Measurements from ENCODE around the gene RSPH9.
A peak's percentile ranks its signal among the peaks of the same experiment; 100 is the strongest.

The RSPH9 gene

DNA sequence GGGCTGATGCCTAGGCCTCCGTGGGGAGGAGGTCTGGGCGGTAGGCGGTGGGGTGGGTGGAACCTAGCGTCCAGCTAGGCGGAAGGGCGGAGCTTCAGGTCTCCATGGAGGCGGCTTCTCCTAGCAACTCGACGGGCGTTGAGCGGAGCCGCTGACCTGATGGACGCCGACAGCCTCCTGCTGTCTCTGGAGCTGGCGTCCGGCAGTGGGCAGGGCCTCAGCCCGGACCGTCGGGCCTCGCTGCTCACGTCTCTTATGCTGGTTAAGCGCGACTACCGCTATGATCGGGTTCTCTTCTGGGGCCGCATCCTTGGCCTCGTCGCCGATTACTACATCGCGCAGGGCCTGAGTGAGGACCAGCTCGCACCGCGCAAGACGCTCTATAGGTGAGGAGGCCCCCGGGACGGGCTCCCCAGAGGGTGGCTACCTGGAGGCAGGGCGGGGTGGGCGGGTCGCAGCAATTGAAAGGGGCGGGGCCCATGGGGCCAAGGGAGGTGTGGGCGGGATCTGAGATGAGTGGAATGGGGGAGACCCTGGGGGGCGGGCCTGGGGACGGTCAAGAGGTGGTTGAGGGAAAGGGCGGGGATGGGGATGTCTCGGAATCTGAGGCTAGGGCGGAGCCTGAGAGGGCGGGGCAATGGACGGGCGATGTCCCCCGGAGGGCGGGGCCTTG lies at the start of gene RSPH9:
Gene RSPH9, plus strand, starts transcription at position 97 of the 673 bp plus-strand sequence. Its CDS starts 63 bp downstream, at position 160.
- peak; percentile 24 for DNase-seq (ENCODE audit: low read depth)

DNA sequence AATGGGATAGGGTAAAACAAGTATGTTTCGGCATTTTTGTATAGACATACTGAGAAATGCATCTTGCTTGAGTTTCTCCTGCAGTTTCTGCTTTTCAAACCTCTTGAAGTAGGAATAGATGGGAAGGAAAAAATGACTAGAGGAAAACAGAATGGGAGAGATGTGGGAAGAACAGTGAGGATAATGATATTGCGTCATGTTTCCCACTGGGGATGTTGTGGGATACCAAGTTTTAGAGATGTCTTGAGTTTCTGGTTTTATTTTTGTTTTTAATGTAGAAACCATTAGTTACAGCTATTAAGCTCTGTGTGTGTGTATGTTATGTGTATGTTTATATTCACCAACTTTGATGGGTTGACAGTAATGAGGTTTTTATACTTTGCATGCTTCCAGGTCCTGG lies 44.2 kb upstream of the RSPH9 start:
- DNase-seq (ENCODE audit: low read depth), result no peak

DNA sequence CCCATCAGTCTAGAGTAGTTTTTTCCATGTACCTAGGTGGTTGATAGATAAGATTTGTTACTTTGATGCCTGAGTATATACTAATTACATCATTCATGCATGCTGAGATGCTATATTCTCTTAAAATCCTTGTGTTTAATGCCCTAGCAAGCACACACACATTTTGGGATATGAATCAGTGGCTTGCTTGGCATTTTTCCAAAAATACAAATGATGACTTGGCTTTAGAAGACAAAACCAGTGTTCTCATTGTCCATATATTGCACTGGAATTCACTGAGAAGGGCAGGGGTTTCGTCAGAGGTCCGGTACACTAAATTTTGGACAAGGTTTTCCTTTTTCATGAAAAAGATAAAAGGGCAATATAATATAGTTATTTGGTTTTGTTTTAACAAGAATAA lies 40.7 kb upstream of the RSPH9 start:
- DNase-seq (ENCODE audit: low read depth), result no peak

- DNase-seq (ENCODE audit: low read depth), result no peak
Measured at GRCh38 chr6:43606019-43606418, 38.8 kb upstream of the RSPH9 start.

GRCh38 chr6:43608310-43608763 lies 36.5 kb upstream of the RSPH9 start:
- peak; percentile 47 for DNase-seq (ENCODE audit: low read depth)

DNA sequence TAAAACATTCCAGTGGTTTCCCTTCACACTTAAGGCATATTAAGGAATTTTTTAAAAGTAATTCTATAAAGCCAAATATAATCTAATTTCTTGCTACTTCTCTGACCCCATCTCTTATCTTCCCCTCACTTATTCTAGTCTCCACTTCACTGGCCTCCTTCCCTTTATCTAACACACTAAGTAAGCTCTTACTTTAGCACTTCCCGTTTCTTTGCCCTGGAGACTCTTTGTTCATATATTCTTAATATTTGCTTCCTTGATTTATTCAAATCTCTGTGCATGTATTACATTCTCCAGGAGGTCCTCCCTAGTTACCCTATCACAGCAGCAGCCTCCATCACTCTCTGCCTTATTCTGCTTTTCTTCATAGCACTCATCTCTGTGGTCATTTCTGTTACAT lies 36.0 kb upstream of the RSPH9 start:
- DNase-seq (ENCODE audit: low read depth), result no peak

DNA sequence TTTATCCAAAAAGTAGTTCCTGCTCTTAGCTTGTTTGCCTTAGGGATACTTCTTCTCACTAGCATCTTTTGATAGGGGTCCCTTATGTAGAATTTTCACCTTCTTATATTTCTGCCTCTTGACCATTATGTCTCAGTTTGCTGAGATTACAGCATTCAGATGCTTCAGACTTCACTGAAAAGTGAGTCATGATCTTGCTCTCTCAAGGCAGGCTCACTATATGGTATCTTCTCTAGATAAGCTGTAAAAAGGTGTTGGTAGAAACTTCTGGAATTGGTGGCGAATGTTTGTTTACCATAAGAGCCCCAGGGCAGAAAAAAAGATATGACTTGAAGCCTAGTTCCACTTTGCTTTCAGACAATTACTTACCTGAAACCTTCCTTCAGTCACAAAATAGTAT lies 35.4 kb upstream of the RSPH9 start:
- DNase-seq (ENCODE audit: low read depth), result no peak

DNA sequence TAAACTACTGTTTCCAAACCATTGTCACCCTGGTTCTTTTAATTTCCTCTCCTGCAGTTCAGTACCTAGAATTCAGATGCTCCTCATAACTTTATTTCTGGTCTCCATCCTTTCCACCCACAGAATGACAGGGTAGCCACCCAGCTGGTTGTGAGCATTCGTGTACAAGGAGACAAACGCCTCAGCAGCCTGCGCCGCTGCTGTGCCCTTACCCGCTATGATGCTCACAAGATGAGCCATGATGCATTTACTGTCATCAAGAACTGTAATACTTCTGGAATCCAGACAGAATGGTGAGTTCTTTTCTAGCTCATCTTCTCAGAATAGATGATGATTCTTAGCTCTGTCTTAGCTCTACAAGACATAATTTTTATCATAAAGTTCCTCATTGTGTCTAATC lies 34.4 kb upstream of the RSPH9 start:
- DNase-seq (ENCODE audit: low read depth), result no peak

GRCh38 chr6:43613721-43614395 lies 31.0 kb upstream of the RSPH9 start:
- DNase-seq (ENCODE audit: low read depth), result no peak

DNA sequence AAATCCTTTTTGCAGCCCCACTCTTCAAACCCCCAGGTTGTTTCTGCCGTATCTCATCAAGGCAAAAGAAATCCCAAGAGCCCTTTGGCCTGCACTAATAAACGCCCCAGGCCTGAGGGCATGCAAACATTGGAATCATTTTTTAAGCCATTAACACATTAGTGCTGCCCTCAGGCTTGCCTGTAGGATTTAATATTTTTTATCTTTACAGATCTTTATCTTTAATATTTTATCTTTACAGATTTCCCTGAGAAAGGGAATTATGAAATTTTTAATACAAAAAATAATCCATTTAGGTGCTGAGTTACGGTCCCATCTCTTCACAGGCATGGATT lies 30.5 kb upstream of the RSPH9 start:
- DNase-seq (ENCODE audit: low read depth), result no peak

GRCh38 chr6:43616725-43617472 lies 27.9 kb upstream of the RSPH9 start:
- no peak for DNase-seq (ENCODE audit: low read depth)

GRCh38 chr6:43621078-43621835 lies 23.6 kb upstream of the RSPH9 start:
- DNase-seq (ENCODE audit: low read depth), result no peak

DNA sequence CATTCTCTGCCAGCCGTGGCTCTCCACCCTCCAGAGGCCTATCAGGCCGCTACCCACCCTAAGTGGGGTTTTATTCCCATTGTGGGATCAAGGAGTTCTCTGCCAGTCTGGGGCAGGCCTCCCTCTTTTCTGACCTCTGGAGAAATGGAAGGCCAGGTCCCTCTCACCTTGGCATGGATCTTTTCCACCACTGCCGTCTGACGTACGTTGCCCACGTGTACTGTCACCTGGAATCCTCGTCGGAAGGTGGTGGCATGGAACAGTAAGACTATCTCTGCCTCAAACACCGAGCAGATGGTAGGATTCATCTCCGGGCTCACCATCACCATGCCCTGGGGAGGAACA lies 23.0 kb upstream of the RSPH9 start:
- DNase-seq (ENCODE audit: low read depth), result no peak

GRCh38 chr6:43622541-43622940 lies 22.3 kb upstream of the RSPH9 start:
- no peak for DNase-seq (ENCODE audit: low read depth)

DNA sequence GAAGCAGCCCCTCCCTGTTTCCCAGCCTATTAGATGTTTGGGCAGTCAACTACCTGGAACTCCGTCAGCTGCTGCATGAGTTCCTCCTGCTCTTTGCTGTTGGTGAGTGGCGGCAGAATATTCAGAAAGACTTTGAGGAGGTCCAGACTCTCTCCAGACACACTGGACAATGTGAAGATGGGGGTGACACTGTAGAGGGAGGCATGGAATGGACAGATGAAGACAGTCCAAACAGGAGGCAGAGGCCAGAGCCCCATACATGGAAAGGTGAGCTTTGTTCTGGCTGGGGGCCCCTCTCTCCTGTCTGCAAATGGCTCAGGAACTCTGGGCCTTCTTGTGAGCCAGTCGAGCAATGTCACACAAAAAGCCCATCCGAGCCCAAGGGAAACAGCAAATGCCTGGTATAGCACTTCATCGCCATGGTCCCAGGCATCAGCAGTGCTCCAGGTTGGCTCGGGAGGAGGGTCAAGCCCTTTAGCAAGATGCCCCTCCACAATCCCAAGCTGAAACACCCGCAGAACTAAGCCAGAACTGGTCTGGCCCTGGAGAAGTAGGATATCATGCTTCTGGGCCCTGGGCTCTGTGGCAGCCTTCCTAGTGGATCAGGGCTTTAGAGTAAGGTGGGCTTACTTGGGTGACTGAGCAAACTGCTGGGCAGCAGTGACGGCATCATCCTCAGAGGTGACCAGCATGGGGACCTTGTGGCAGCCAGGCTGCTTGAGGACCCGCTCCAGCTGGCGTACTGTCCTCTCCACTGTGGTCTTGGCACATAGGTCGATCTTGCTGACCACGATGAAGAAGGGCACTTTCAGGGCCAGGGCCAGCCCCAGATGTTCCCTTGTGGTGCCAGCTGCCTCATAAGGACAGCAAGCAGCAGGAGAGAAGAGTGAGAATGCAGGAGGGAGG lies 20.7 kb upstream of the RSPH9 start:
- no peak for DNase-seq (ENCODE audit: low read depth)

DNA sequence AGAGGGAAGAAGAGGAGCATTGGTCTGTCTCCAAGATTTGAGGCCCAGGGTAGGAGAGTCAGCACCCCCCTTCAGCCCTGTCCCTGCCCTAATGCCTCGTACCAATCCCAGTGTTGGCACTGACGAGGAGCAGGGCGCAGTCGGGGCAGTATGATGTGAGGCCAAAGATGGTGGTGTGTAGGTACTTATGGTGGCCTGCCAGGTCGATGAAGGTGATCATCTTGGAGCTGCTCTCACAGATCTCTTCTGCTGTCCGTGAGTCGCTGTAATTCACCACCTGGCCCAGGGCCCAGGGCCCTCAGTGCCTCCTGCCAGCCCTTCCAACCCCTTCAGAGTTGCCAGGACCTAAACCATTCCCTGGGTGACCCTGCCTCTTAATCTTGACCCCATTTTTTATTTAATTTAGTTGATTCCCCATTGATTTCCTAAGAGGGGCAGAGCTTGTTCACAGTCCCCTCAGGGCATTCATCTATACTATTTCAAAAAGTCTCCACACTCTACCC lies 20.0 kb upstream of the RSPH9 start:
- DNase-seq (ENCODE audit: low read depth), result no peak

- DNase-seq (ENCODE audit: low read depth), result no peak
Measured at GRCh38 chr6:43625393-43625992, 19.3 kb upstream of the RSPH9 start.

GRCh38 chr6:43627008-43627825 lies 17.6 kb upstream of the RSPH9 start:
- no peak for DNase-seq (ENCODE audit: low read depth)

DNA sequence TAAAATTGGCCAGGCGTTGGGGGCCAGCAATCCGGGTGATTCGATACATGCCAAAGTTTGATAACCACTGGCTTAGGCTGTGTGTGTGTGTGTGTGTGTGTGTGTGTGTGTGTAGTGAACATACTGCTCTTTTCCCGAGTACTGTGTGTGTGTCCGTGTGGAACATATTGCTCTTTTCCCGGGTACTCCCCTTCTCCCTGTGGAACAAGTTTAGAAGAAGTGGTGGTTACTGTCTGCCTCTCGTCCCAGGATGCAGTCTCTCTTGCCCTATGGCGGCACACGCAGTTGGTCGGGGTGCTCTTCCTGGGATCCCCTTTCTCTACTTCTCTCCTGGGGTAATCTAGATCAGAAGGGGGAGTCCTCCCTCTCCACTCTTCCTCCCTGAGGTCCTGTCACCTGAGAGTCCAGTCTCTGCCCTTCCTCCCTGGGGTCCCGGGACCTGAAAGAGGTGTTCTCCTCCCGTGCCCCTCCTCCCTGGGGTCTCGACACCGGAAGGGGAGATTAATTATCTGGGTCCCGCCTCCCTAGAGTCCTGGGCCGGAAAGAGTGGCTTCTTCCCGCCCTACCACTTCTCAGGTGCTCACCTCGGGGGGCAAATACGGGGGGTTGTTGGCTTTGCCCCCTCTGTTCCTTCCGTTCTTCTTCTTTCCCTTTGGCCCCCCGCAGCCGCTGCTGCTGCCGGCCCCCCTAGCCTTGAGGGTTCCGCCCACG lies 16.3 kb upstream of the RSPH9 start:
- no peak for DNase-seq (ENCODE audit: low read depth)
